Esophagus squamous epithelium (tissue), 4 donors: ENCODE measurements around the gene ITGA6.

ENCODE experiments used
- POLR2A ChIP-seq, 4 donors: fragments of 450-650 bp; IDR thresholded peaks; one replicate each; pipeline ENCODE4 v1.6.1; 2017; ENCODE audit warnings: antibody characterized with exemption in 4 of 4, mild to moderate bottlenecking in 4 of 4, moderate library complexity in 3 of 4
- TF ChIP-seq, protein P1 (sequence below), 6 experiments: fragments of 450-650 bp in 4 of 6; fragments of 200-600 bp in 2 of 6; sonication (generic) in 2 of 6; IDR thresholded peaks; one replicate each; pipeline ENCODE4 v1.5.1; 2016 to 2019; ENCODE audit warnings: antibody characterized with exemption in 6 of 6, mild to moderate bottlenecking in 4 of 6, moderate library complexity in 4 of 6

DNA sequence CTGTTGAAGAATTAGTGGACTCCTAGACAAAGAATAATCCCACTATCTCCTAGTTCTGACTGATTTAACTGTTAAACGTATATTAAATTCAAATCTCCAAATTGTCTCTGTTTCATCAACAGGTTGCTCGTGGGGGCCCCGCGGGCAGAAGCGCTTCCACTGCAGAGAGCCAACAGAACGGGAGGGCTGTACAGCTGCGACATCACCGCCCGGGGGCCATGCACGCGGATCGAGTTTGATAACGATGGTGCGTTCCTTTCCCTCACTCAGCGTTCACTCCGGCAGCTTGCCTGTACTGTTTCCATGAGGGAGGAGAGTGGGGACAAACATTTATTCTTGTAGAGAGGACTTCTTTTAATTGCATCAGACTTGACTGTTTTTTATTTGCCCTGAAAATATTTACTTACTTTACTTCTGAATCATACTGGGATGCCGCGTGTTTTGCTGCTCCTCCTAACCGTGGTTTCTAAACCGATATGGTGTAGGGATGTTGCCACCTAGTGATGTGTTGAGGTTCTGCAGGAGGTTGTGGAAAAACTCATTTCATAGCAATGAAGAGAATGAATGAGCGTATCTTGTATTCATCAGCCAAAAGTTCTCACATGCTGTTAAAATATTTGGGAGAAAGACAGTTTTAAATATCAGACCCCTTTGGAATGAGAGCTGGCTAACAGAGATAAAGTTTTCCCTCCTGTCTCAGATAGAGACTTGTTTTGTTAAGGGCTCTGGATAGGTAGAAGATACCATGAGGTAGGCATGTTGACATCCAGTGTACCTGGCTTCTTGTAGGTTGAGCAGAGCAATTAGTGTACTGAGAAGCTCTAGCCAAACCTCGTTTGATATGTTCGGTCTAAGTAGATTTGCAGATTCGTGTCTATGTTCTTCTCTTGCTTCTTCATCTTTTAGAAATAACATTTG, 38.3 kb downstream of the ITGA6 start:
- TF ChIP-seq, protein P1, sequence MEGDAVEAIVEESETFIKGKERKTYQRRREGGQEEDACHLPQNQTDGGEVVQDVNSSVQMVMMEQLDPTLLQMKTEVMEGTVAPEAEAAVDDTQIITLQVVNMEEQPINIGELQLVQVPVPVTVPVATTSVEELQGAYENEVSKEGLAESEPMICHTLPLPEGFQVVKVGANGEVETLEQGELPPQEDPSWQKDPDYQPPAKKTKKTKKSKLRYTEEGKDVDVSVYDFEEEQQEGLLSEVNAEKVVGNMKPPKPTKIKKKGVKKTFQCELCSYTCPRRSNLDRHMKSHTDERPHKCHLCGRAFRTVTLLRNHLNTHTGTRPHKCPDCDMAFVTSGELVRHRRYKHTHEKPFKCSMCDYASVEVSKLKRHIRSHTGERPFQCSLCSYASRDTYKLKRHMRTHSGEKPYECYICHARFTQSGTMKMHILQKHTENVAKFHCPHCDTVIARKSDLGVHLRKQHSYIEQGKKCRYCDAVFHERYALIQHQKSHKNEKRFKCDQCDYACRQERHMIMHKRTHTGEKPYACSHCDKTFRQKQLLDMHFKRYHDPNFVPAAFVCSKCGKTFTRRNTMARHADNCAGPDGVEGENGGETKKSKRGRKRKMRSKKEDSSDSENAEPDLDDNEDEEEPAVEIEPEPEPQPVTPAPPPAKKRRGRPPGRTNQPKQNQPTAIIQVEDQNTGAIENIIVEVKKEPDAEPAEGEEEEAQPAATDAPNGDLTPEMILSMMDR (IDR thresholded peaks at IDR 0.05): peak; percentile 83 to 92 (median 88)
- no peak for TF ChIP-seq POLR2A (IDR thresholded peaks at IDR 0.05)
